Body of pancreas (tissue), 4 donors: ENCODE results near the gene GNG3.

Experiments
- CTCF ChIP-seq, 7 experiments: fragments of 450-650 bp in 4 of 7; fragments of 200-600 bp in 3 of 7; sonication (generic) in 3 of 7; IDR thresholded peaks; one replicate each; pipeline ENCODE4 v1.5.1; 2016 to 2019; ENCODE audit warnings: antibody characterized with exemption in 7 of 7
- POLR2A ChIP-seq, 3 donors: fragments of 450-650 bp; IDR thresholded peaks; one replicate each; pipeline ENCODE4 v1.6.1; 2016; ENCODE audit warnings: antibody characterized with exemption in 3 of 3, mild to moderate bottlenecking in 2 of 3

DNA sequence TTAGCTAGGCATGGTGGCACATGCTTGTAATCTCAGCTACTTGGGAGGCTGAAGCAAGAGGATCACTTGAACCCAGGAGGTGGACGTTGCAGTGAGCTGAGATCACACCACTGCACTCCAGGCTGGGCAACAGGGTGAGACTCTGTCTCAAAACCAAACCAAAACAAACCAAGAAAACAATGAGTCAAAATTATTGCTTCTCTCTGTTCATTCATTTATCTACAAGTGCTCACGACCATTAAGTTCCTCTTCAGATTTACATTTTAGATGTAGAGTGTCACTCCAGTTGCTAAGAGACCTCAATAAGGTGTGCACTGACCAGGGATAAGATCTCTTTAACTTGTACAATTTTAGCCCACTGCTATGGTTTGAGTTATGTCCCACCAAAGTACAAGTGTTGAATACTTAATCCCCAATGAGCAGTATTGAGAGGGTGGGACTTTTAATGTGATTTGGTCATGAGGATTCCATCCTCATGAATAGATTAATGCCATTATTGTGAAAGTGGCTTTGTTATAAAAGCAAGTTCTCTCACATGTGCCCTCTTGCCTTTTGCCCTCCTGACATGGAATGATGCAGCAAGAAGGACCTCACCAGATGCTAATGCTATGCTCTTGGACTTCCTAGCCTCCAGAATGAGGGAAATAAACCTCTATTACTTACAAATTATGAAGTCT lies 12.0 kb downstream of the GNG3 start:
- TF ChIP-seq CTCF (IDR thresholded peaks at IDR 0.05) (no peak), POLR2A (IDR thresholded peaks at IDR 0.05) (no peak)
